H1 (cell line): ENCODE measurements around the gene BOK. TPM values are rescaled to one million over a fixed set of nuclear protein-coding genes. Genes with fewer than 3 reads are reported as not detected.

Source experiments
- CTCF ChIA-PET: fragments of 300-600 bp; sonication (Branson Sonifier 250); formaldehyde crosslinking; loops from one replicate; lab custom pipeline; 2021; ENCODE audit not compliant: partially characterized antibody; lab: Charles Lee
- POLR2A ChIA-PET: fragments of 300-600 bp; sonication (Branson Sonifier 250); formaldehyde crosslinking; loops from one replicate; lab custom pipeline; 2021; ENCODE audit warnings: inconsistent platforms; ENCODE audit not compliant: partially characterized antibody; lab: Charles Lee
- DNase-seq, 2 experiments: peaks; one replicate each; pipeline versions ENCODE4 v3.0.0 to v3.0.0-alpha.2; 2010 to 2022; ENCODE audit warnings: low spot score in 2 of 2, low read depth in 1 of 2, mixed read lengths in 1 of 2
- FAIRE-seq: peaks from 2 replicates; lab custom pipeline; 2011; peaks lifted over from hg19 to GRCh38; lab: Jason Lieb, UNC
- H2AFZ ChIP-seq: 2 replicates; pipeline ENCODE4 v1.8.1; 2012; ENCODE audit warnings: low read length, inconsistent platforms
- H2AK5ac ChIP-seq: 2 replicates; pipeline ENCODE4 v1.6.1; 2013; ENCODE audit warnings: low read depth, low read length
- H2BK120ac ChIP-seq: replicated peaks from 2 replicates; pipeline ENCODE3; 2013; ENCODE audit warnings: low read depth, low read length, inconsistent platforms
- H2BK12ac ChIP-seq: 2 replicates; pipeline ENCODE4 v1.6.1; 2013; ENCODE audit warnings: low read depth, low read length
- H2BK15ac ChIP-seq: 2 replicates; pipeline ENCODE4 v1.6.1; 2013; ENCODE audit warnings: low read length
- H2BK20ac ChIP-seq: 2 replicates; pipeline ENCODE4 v1.6.1; 2013; ENCODE audit warnings: low read length
- H2BK5ac ChIP-seq: 2 replicates; pipeline ENCODE4 v1.6.1; 2013; ENCODE audit warnings: low read depth, low read length
- H3K14ac ChIP-seq: 2 replicates; pipeline ENCODE4 v1.6.1; 2013; ENCODE audit warnings: inconsistent platforms; ENCODE audit not compliant: insufficient read length
- H3K18ac ChIP-seq: 2 replicates; pipeline ENCODE4 v1.6.1; 2013; ENCODE audit warnings: low read length; ENCODE audit errors: extremely low read depth
- H3K23ac ChIP-seq: 2 replicates; pipeline ENCODE4 v1.6.1; 2013; ENCODE audit warnings: inconsistent platforms; ENCODE audit not compliant: insufficient read length
- H3K23me2 ChIP-seq: 2 replicates; pipeline ENCODE4 v1.6.1; 2013; ENCODE audit warnings: low read depth, low read length
- H3K27ac ChIP-seq: 2 replicates; pipeline ENCODE4 v1.6.1; 2011; ENCODE audit warnings: low read depth, low read length, inconsistent platforms
- H3K27me3 ChIP-seq, 4 experiments: replicated peaks in 1 of 4; 1 replicate in 1 of 4; 2 replicates in 3 of 4; pipeline versions ENCODE4 v1.6.1 to v1.8.1; 2011 to 2013; ENCODE audit warnings: low read length in 3 of 4, mild to moderate bottlenecking in 3 of 4, inconsistent platforms in 2 of 4, mixed read lengths in 2 of 4, moderate library complexity in 1 of 4; ENCODE audit not compliant: control insufficient read depth in 3 of 4, insufficient read depth in 3 of 4; ENCODE audit errors: extremely low read depth in 1 of 4
- H3K36me3 ChIP-seq, 4 experiments: 2 replicates each; pipeline versions ENCODE4 v1.6.1 to v1.8.1; 2011 to 2013; ENCODE audit warnings: mild to moderate bottlenecking in 4 of 4, low read length in 3 of 4, moderate library complexity in 2 of 4, control low read depth in 1 of 4, inconsistent platforms in 1 of 4; ENCODE audit not compliant: insufficient read depth in 4 of 4, control insufficient read depth in 2 of 4
- H3K4ac ChIP-seq: replicated peaks from 2 replicates; pipeline ENCODE3; 2013; ENCODE audit warnings: low read length, low read depth, mixed read lengths, inconsistent platforms; ENCODE audit not compliant: insufficient read length
- H3K4me1 ChIP-seq, 4 experiments: replicated peaks in 1 of 4; 1 replicate in 1 of 4; 2 replicates in 3 of 4; pipeline versions ENCODE4 v1.6.1 to v1.8.1; 2011 to 2013; ENCODE audit warnings: low read length in 3 of 4, inconsistent platforms in 2 of 4, mixed read lengths in 1 of 4; ENCODE audit not compliant: insufficient read depth in 4 of 4, control insufficient read depth in 3 of 4
- H3K4me2 ChIP-seq, 2 experiments: 2 replicates each; pipeline versions ENCODE4 v1.6.1 to v1.8.1; 2011 to 2013; ENCODE audit warnings: low read depth in 2 of 2, low read length in 2 of 2, control low read depth in 1 of 2, inconsistent platforms in 1 of 2, mild to moderate bottlenecking in 1 of 2; ENCODE audit not compliant: insufficient read depth in 1 of 2
- H3K4me3 ChIP-seq, 4 experiments: fragments of 200-600, 300-600 bp in 1 of 4; sonication (generic), shearing (Covaris generic), sonication (Bioruptor Twin) in 1 of 4; 2 replicates each; pipeline versions ENCODE4 v1.5.1 to v1.8.1; 2011 to 2016; ENCODE audit warnings: low read length in 4 of 4, low read depth in 3 of 4, control low read depth in 2 of 4, inconsistent platforms in 2 of 4, mild to moderate bottlenecking in 2 of 4, mixed read lengths in 1 of 4, moderate library complexity in 1 of 4; ENCODE audit not compliant: insufficient read depth in 2 of 4; ENCODE audit errors: extremely low read depth in 1 of 4
- H3K56ac ChIP-seq: replicated peaks from 2 replicates; pipeline ENCODE3; 2013; ENCODE audit warnings: low read depth, mild to moderate bottlenecking, mixed read lengths, low read length, inconsistent platforms; ENCODE audit not compliant: insufficient read length
- H3K79me1 ChIP-seq: 2 replicates; pipeline ENCODE4 v1.6.1; 2013; ENCODE audit warnings: low read depth, low read length, control low read depth
- H3K79me2 ChIP-seq, 2 experiments: 2 replicates each; pipeline versions ENCODE4 v1.6.1 to v1.8.1; 2012 to 2013; ENCODE audit warnings: low read length in 2 of 2, mild to moderate bottlenecking in 2 of 2, inconsistent platforms in 1 of 2; ENCODE audit not compliant: insufficient read depth in 2 of 2, control insufficient read depth in 1 of 2
- H3K9ac ChIP-seq, 4 experiments: replicated peaks in 1 of 4; 1 replicate in 1 of 4; 2 replicates in 3 of 4; pipeline versions ENCODE4 v1.6.1 to v1.8.1; 2011 to 2013; ENCODE audit warnings: low read depth in 3 of 4, low read length in 3 of 4, control low read depth in 2 of 4, mild to moderate bottlenecking in 2 of 4, moderate library complexity in 2 of 4, inconsistent platforms in 1 of 4; ENCODE audit errors: extremely low read depth in 1 of 4
- H3K9me3 ChIP-seq, 2 experiments: 2 replicates each; pipeline versions ENCODE4 v1.6.1 to v1.8.1; 2012 to 2013; ENCODE audit warnings: mild to moderate bottlenecking in 2 of 2, moderate library complexity in 2 of 2, control low read depth in 1 of 2, inconsistent platforms in 1 of 2, low read depth in 1 of 2, low read length in 1 of 2, mixed read lengths in 1 of 2; ENCODE audit not compliant: insufficient read depth in 2 of 2
- H4K20me1 ChIP-seq, 2 experiments: replicated peaks in 1 of 2; 2 replicates each; pipeline versions ENCODE3 to v1.8.1; 2011 to 2013; ENCODE audit warnings: inconsistent platforms in 2 of 2, low read length in 2 of 2, mild to moderate bottlenecking in 1 of 2; ENCODE audit not compliant: insufficient read depth in 2 of 2, control insufficient read depth in 1 of 2
- H4K5ac ChIP-seq: 2 replicates; pipeline ENCODE4 v1.6.1; 2013; ENCODE audit warnings: low read length, low read depth, mixed read lengths, inconsistent platforms; ENCODE audit not compliant: insufficient read length
- H4K8ac ChIP-seq: 2 replicates; pipeline ENCODE4 v1.8.0; 2013; ENCODE audit warnings: mild to moderate bottlenecking, moderate library complexity, low read length, inconsistent platforms; ENCODE audit not compliant: insufficient read depth; ENCODE audit errors: extremely low read depth
- H4K91ac ChIP-seq: replicated peaks from 2 replicates; pipeline ENCODE3; 2013; ENCODE audit warnings: low read length, mixed read lengths, inconsistent platforms; ENCODE audit not compliant: insufficient read length
- ASH2L ChIP-seq: fragments of 200-600, 300-600 bp; sonication (generic); IDR thresholded peaks from one replicate; pipeline ENCODE4 v1.7.1; 2017; ENCODE audit warnings: low read length
- BRCA1 ChIP-seq: IDR thresholded peaks from 2 replicates; pipeline ENCODE4 v1.6.1; 2012; ENCODE audit warnings: low read depth, low read length, improper control_type of control experiment
- CTBP2 ChIP-seq: IDR thresholded peaks from 2 replicates; pipeline ENCODE4 v1.7.0; 2011; ENCODE audit warnings: borderline replicate concordance, mild to moderate bottlenecking, moderate library complexity, mixed read lengths, low read length; ENCODE audit not compliant: insufficient read depth, insufficient read length
- HDAC2 ChIP-seq, 2 experiments: fragments of 300-600 bp in 1 of 2; sonication (generic) in 1 of 2; IDR thresholded peaks; 2 replicates each; pipeline ENCODE4 v1.6.1; 2011 to 2012; ENCODE audit warnings: low read depth in 2 of 2, low read length in 2 of 2, mild to moderate bottlenecking in 2 of 2, moderate library complexity in 2 of 2, borderline replicate concordance in 1 of 2, inconsistent platforms in 1 of 2
- KDM5A ChIP-seq: fragments of 200-600 bp; IDR thresholded peaks from 2 replicates; pipeline ENCODE4 v1.7.1; 2012; ENCODE audit warnings: mild to moderate bottlenecking, low read length, inconsistent platforms, mixed read lengths
- POU5F1 ChIP-seq: IDR thresholded peaks from 2 replicates; pipeline ENCODE4 v1.6.1; 2011; ENCODE audit warnings: low read depth, mild to moderate bottlenecking, low read length, moderate library complexity
- RFX5 ChIP-seq: IDR thresholded peaks from 2 replicates; pipeline ENCODE4 v1.6.1; 2011; ENCODE audit warnings: low read depth, low read length, improper control_type of control experiment, borderline replicate concordance
- RXRA ChIP-seq: IDR thresholded peaks from 2 replicates; pipeline ENCODE4 v1.6.1; 2011; ENCODE audit warnings: low read depth, mild to moderate bottlenecking, low read length, moderate library complexity; ENCODE audit not compliant: insufficient read depth
- SIN3A ChIP-seq, 2 experiments: IDR thresholded peaks in 1 of 2; conservative IDR thresholded peaks in 1 of 2; 2 replicates each; pipeline ENCODE4 v1.6.1; 2011 to 2012; ENCODE audit warnings: low read length in 2 of 2, improper control_type of control experiment in 1 of 2, low read depth in 1 of 2, mild to moderate bottlenecking in 1 of 2
- SIX5 ChIP-seq: IDR thresholded peaks from 2 replicates; pipeline ENCODE4 v1.6.1; 2011; ENCODE audit warnings: mild to moderate bottlenecking, low read depth, low read length
- SP1 ChIP-seq: IDR thresholded peaks from 2 replicates; pipeline ENCODE4 v1.6.1; 2011; ENCODE audit warnings: low read depth, low read length
- TAF7 ChIP-seq: optimal IDR thresholded peaks from 2 replicates; pipeline ENCODE3; 2011; ENCODE audit warnings: low read depth, mild to moderate bottlenecking, inconsistent platforms, low read length, moderate library complexity, borderline replicate concordance
- ZNF274 ChIP-seq: IDR thresholded peaks from 2 replicates; pipeline ENCODE4 v1.7.0; 2012; ENCODE audit warnings: low read length, borderline replicate concordance; ENCODE audit errors: extremely low read depth
- whole genome bisulfite sequencing, 2 experiments: shearing (Covaris generic) in 1 of 2; methylation state at CpG; one replicate each; pipeline versions ENCODE4 v1.1.6 to v1.1.7; 2013 to 2015; ENCODE audit warnings: low lambda C conversion rate in 2 of 2, mixed read lengths in 2 of 2, inconsistent platforms in 1 of 2, low coverage in 1 of 2, missing lambda C conversion rate in 1 of 2; ENCODE audit not compliant: insufficient replicate concordance in 2 of 2, insufficient coverage in 1 of 2, insufficient read length in 1 of 2; ENCODE audit errors: extremely low coverage in 1 of 2, missing lambda C conversion rate in 1 of 2; 5-methylcytosine and 5-hydroxymethylcytosine counted together
- polyA plus RNA-seq, 7 experiments: library from polyadenylated mRNA; depleted of rRNA in 3 of 7; stranded (reverse) in 5 of 7; unstranded in 2 of 7; fragments of >200 nt in 5 of 7; fragments of 200-250 nt in 2 of 7; gene quantifications; 1 replicate in 5 of 7; 2 replicates in 1 of 7; 4 replicates in 1 of 7; pipeline versions ENCODE4 v1.2.1 to v1.2.3, GENCODE V29; 2011 to 2013; ENCODE audit warnings: missing spikeins in 2 of 7, mixed read lengths in 2 of 7
- total RNA-seq: library from RNA; stranded (reverse); fragmentation: NEBNext Ultra II Directional; extraction: Animal tissue kit (Norgen Biotek cat#: 25700); gene quantifications from 2 replicates; pipeline ENCODE4 v1.2.1, GENCODE V29; 2021

Gene BOK
- total and polyA plus RNA-seq, 2 of the 8 experiments (the other 6 are each of a cell fraction or from before 2014, with no cell fraction given) = 33.7 to 37.6 TPM

DNA sequence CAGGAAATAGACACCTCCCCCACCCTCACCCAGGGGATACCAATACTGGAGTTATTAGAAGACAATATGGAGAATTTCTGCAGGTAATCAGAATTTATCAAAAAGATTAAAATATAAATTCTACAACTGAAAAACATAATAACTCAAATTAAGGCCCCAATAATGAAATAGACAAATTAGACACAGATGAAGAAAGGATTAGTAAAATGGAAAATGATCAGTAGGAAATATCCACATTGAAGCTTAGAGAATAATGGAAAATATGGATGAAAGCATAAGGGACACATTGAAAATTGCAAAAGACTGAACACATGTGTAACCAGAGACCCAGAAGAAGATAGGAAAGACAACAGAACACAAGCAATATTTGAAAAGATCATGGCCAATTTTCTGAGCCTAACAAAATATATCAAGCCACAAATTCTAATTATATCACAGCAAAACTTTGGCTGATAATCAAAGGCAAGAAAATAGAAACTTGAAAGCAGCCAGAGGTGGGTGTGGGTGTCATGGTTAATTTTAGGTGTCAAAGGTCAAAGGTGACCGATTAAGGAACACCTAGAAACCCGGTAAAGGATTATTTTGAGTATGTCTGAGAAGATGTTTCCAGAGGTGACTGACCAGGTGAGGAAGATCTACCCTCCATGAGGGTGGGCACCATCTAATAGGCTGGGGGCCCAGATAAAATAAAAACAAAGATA is 28.2 kb downstream of the BOK start:
- WGBS, 2 experiments = 89% methylated on average over 2 of the region's 2 CpGs; no CpG with 5 or more reads in 1 of the 2 experiments
- CTCF ChIA-PET = interaction anchor here (2.2 kb wide), 1 partner anchor 22 kb away, joined by 4 read pairs; no protein-coding TSS in a partner anchor
- no peak for FAIRE-seq
- TF ChIP-seq POU5F1 (no peak), SP1 (no peak), BRCA1 (no peak), ZNF274 (no peak), HDAC2 (IDR thresholded peaks at IDR 0.05; ENCODE audit: borderline replicate concordance in 1 of 2, low read depth in 2 of 2, low read length in 2 of 2) (no peak), CTBP2 (no peak), RFX5 (no peak), SIN3A (conservative IDR thresholded peaks at IDR 0.05 in 1 of 2, IDR thresholded peaks at IDR 0.05 in 1 of 2; ENCODE audit: low read depth in 1 of 2, low read length in 2 of 2) (no peak), RXRA (no peak), KDM5A (no peak), SIX5 (no peak), ASH2L (no peak), TAF7 (no peak)

More for the DNA sequence above, 28.2 kb downstream of the BOK start:
- no peak overlapping the region for H2BK12ac ChIP-seq
- H3K23me2 ChIP-seq = no peaks in the 10 kb centered on the region
- no peaks in the 10 kb centered on the region; a peak in 1 of 7 replicates for H3K27me3 ChIP-seq
- no peak overlapping the region for H3K4ac ChIP-seq
- no peak overlapping the region for H4K91ac ChIP-seq
- H3K18ac ChIP-seq = no peak overlapping the region
- no peak overlapping the region for H3K23ac ChIP-seq
- POLR2A ChIA-PET = no interaction called here
- DNase-seq = no peak
- no peak overlapping the region for H2BK120ac ChIP-seq
- H3K79me1 ChIP-seq = no peaks in the 10 kb centered on the region; the same call in 1 of the 2 replicates
- H3K4me3 ChIP-seq = no peak overlapping the region
- H4K20me1 ChIP-seq = no peaks in the 10 kb centered on the region
- no peak overlapping the region for H3K56ac ChIP-seq
- H3K9ac ChIP-seq = no peak overlapping the region
- H3K27ac ChIP-seq = no peak overlapping the region
- no peak overlapping the region for H4K8ac ChIP-seq
- no peak overlapping the region for H2AK5ac ChIP-seq
- no peak overlapping the region for H2BK5ac ChIP-seq
- H3K4me1 ChIP-seq = peaks cover 0 to 7% (median 1%) of the 10 kb centered on the region in 4 experiments; a peak in 1 of 7 replicates
- H3K14ac ChIP-seq = no peak overlapping the region
- H2AFZ ChIP-seq = no peak overlapping the region
- H2BK20ac ChIP-seq = no peak overlapping the region
- no peak overlapping the region for H3K4me2 ChIP-seq
- H3K9me3 ChIP-seq = peaks cover 18 to 20% of the 10 kb centered on the region in 2 experiments
- no peaks in the 10 kb centered on the region for H3K79me2 ChIP-seq
- H2BK15ac ChIP-seq = no peak overlapping the region
- peaks cover 0 to 29% (median 7%) of the 10 kb centered on the region in 4 experiments; a peak in 4 of 8 replicates for H3K36me3 ChIP-seq
- H4K5ac ChIP-seq = no peak overlapping the region
